NCI-H446 treated with DMSO at 0.1 percent for 48 hours (cell line): ENCODE data around the gene WNT1.

Experiments used
- DNase-seq: peaks from one replicate; lab custom pipeline; 2025; lab: John Stamatoyannopoulos, UW

Gene WNT1

GRCh38 chr12:49028666-49029275 lies 50.6 kb downstream of the WNT1 start:
- DNase-seq = no peak

GRCh38 chr12:49030119-49030518 lies 52.0 kb downstream of the WNT1 start:
- DNase-seq = no peak

- no peak for DNase-seq
Observed at GRCh38 chr12:49030714-49031572, 52.8 kb downstream of the WNT1 start.

GRCh38 chr12:49031573-49032161 lies 53.5 kb downstream of the WNT1 start:
- no peak for DNase-seq
